Measurements from ENCODE around the gene LYPLAL1. TPM values are rescaled to one million over a fixed set of nuclear protein-coding genes. Genes with fewer than 3 reads are reported as not detected.
"Not testable (repeated sequence)": the region's sequence is repeated elsewhere in the genome, so short reads cannot be mapped to it uniquely, and the experiment has no call there.

The LYPLAL1 gene
- total RNA-seq, 4 donors from 2014 or later = 12.6 to 18.9 (median 15.4) TPM

- intact Hi-C loops (cut with DNase I; ENCODE audit: low total_unique reads) (no loop called here), in situ Hi-C loops (cut with MboI; ENCODE audit: low sequenced_read_pairs in 4 of 4) (no loop called here)
- no peak for TF ChIP-seq POLR2A (IDR thresholded peaks at IDR 0.05)
- no peak for TF ChIP-seq CTCF (IDR thresholded peaks at IDR 0.05 in 4 of 5, conservative IDR thresholded peaks at IDR 0.05 in 1 of 5)
- no peak overlapping the region for H3K27ac ChIP-seq
- no peak overlapping the region for H3K4me3 ChIP-seq
- no peaks in the 10 kb centered on the region for H3K27me3 ChIP-seq
- no peak for DNase-seq
- H3K4me1 ChIP-seq = no peaks in the 10 kb centered on the region
- no peaks in the 10 kb centered on the region for H3K36me3 ChIP-seq
- H3K9me3 ChIP-seq = no peaks in the 10 kb centered on the region
- no peak for ATAC-seq
Measured at GRCh38 chr1:219244864-219245263, 71.2 kb downstream of the LYPLAL1 start.

- no peak for ATAC-seq
- no peaks in the 10 kb centered on the region for H3K4me1 ChIP-seq
Measured at GRCh38 chr1:219247441-219247840, 73.8 kb downstream of the LYPLAL1 start.

GRCh38 chr1:219250468-219250867, 76.8 kb downstream of the LYPLAL1 start:
- H3K27ac ChIP-seq; H3K4me3 ChIP-seq; H3K27me3 ChIP-seq; DNase-seq; in situ Hi-C loops (cut with MboI; ENCODE audit: low sequenced_read_pairs in 4 of 4); H3K9me3 ChIP-seq; H3K36me3 ChIP-seq; H3K4me1 ChIP-seq; intact Hi-C loops (cut with DNase I; ENCODE audit: low total_unique reads); ATAC-seq: not testable (repeated sequence)

More at GRCh38 chr1:219247441-219247840, 73.8 kb downstream of the LYPLAL1 start:
- intact Hi-C loops (cut with DNase I; ENCODE audit: low total_unique reads) = no loop called here
- H3K36me3 ChIP-seq = no peaks in the 10 kb centered on the region
- H3K27ac ChIP-seq = no peak overlapping the region
- no peaks in the 10 kb centered on the region for H3K27me3 ChIP-seq
- H3K9me3 ChIP-seq = no peaks in the 10 kb centered on the region
- in situ Hi-C loops (cut with MboI; ENCODE audit: low sequenced_read_pairs in 4 of 4) = no loop called here
- DNase-seq = no peak
- no peak overlapping the region for H3K4me3 ChIP-seq
- TF ChIP-seq CTCF (IDR thresholded peaks at IDR 0.05 in 4 of 5, conservative IDR thresholded peaks at IDR 0.05 in 1 of 5) = no peak
- TF ChIP-seq POLR2A (IDR thresholded peaks at IDR 0.05) = no peak

- no peaks in the 10 kb centered on the region for H3K4me1 ChIP-seq
- H3K27me3 ChIP-seq = no peaks in the 10 kb centered on the region
- ATAC-seq (no peak), DNase-seq (no peak)
- H3K9me3 ChIP-seq = no peaks in the 10 kb centered on the region
- TF ChIP-seq POLR2A (IDR thresholded peaks at IDR 0.05) (no peak), CTCF (IDR thresholded peaks at IDR 0.05 in 4 of 5, conservative IDR thresholded peaks at IDR 0.05 in 1 of 5) (no peak)
- intact Hi-C loops (cut with DNase I; ENCODE audit: low total_unique reads) (no loop called here), in situ Hi-C loops (cut with MboI; ENCODE audit: low sequenced_read_pairs in 4 of 4) (no loop called here)
- no peak overlapping the region for H3K4me3 ChIP-seq
- H3K27ac ChIP-seq = no peak overlapping the region
- no peaks in the 10 kb centered on the region for H3K36me3 ChIP-seq
Measured at GRCh38 chr1:219257751-219258150, 84.1 kb downstream of the LYPLAL1 start.

GRCh38 chr1:219261454-219261853, 87.8 kb downstream of the LYPLAL1 start:
- Histone ChIP-seq H3K4me1 (no peaks in the 10 kb centered on the region), H3K4me3 (no peak overlapping the region), H3K27ac (no peak overlapping the region), H3K36me3 (no peaks in the 10 kb centered on the region), H3K9me3 (no peaks in the 10 kb centered on the region), H3K27me3 (no peaks in the 10 kb centered on the region)
- intact Hi-C loops (cut with DNase I; ENCODE audit: low total_unique reads) = no loop called here
- no peak for TF ChIP-seq POLR2A (IDR thresholded peaks at IDR 0.05)
- no peak for TF ChIP-seq CTCF (IDR thresholded peaks at IDR 0.05 in 4 of 5, conservative IDR thresholded peaks at IDR 0.05 in 1 of 5)
- ATAC-seq = no peak
- in situ Hi-C loops (cut with MboI; ENCODE audit: low sequenced_read_pairs in 4 of 4) = no loop called here
- DNase-seq = no peak

All from gastrocnemius medialis (tissue), 4 donors.